ENCODE measurements around the gene ELFN1.

- TF ChIP-seq REST (IDR thresholded peaks at IDR 0.05) (no peak), CTCF (IDR thresholded peaks at IDR 0.05; ENCODE audit: low read depth, low read length, missing input control) (no peak), MAX (IDR thresholded peaks at IDR 0.05) (no peak), JUND (IDR thresholded peaks at IDR 0.05) (no peak), GABPA (IDR thresholded peaks at IDR 0.05 in 1 of 2, conservative IDR thresholded peaks at IDR 0.05 in 1 of 2) (no peak), ATF3 (IDR thresholded peaks at IDR 0.05) (no peak), RXRA (IDR thresholded peaks at IDR 0.05) (no peak), HNF4G (IDR thresholded peaks at IDR 0.05) (no peak), ZBTB33 (IDR thresholded peaks at IDR 0.05) (no peak)
Measured at GRCh38 chr7:1654111-1654510, 16.0 kb upstream of the ELFN1 start.
